GM12891 (cell line): ENCODE results near the gene ABCB6.

Source experiments
- POLR2A ChIP-seq: IDR thresholded peaks from 2 replicates; pipeline ENCODE4 v1.6.1; 2011; ENCODE audit warnings: low read depth, low read length, control low read depth
- POLR2AphosphoS5 ChIP-seq: IDR thresholded peaks from 2 replicates; pipeline ENCODE4 v1.6.1; 2011; ENCODE audit warnings: low read depth, low read length, control low read depth
- TAF1 ChIP-seq: IDR thresholded peaks from 2 replicates; pipeline ENCODE4 v1.6.1; 2011; ENCODE audit warnings: low read depth, low read length, control low read depth

DNA sequence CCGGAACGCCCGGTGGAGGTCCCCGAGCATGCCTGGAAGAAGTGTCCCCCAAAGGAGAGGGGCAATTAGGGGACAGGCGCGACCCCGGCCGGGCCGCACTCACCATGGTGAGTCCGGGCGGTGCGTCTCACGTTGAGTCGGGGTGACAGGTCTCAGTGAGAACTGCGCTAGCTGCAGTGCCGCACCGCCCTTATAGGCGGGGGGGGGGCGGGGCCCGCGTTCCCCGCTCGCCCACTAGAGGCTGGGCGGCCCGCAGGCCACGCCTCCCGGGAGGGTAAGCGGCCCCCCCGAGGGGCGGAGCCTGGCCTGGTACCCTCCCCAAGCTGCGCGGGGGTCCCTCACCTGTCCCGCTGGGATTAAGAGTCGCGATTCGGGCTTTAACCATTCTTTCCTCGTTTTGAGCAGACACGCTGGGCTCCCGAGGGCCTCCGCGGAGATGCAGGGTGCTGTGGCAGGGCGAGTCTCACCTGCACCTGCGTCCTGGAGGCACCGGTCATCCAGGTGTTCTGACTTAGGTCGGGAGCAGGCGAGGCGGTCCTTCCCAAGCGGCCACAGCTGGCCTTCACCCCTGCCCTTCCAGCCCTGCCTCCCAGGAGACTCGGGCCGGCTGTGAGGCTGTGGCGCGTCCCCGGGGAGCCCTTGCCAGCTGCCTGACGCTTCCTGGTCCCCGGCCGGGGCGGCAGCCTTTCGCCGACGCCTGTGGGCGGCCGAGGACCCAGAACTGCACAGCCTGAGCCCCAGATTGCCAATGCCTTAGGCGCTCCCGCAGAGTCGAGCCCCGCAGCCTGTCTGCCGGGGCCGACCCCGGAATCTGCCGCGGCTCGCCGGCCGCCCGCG, 35.2 kb upstream of the ABCB6 start, which contains the start of gene TUBA4A:
- TF ChIP-seq POLR2AphosphoS5 (peak; percentile 97), TAF1 (peak; percentile 84), POLR2A (peak; percentile 99)
